GM23338 (cell line): Measurements from ENCODE around the gene RNASE11. TPM values are rescaled to one million over a fixed set of nuclear protein-coding genes. Genes with fewer than 3 reads are reported as not detected.

Experiments used
- ATAC-seq: fragments of 200-7000 bp; cut with Tn5 transposase; 3 replicates; pipeline ENCODE4 v1.9.1; 2020
- DNase-seq: peaks from one replicate; pipeline ENCODE4 v3.0.0-alpha.2; 2015; ENCODE audit warnings: low spot score
- H2AFZ ChIP-seq: fragments of 200-600 bp; sonication (generic); 2 replicates; pipeline ENCODE4 v1.8.0; 2016; ENCODE audit warnings: antibody characterized with exemption, mild to moderate bottlenecking, moderate library complexity
- H3F3A ChIP-seq: fragments of 200-600 bp; sonication (generic); replicated peaks from 2 replicates; pipeline ENCODE4 v1.8.0; 2017; ENCODE audit warnings: antibody characterized with exemption, mixed run types, low read depth
- H3K27ac ChIP-seq: fragments of 200-600 bp; sonication (generic); 2 replicates; pipeline ENCODE4 v1.6.1; 2016; ENCODE audit warnings: low read depth
- H3K27me3 ChIP-seq: fragments of 200-600 bp; sonication (generic); 2 replicates; pipeline ENCODE4 v1.8.0; 2016; ENCODE audit warnings: mild to moderate bottlenecking, mixed run types, moderate library complexity; ENCODE audit not compliant: insufficient read depth
- H3K36me3 ChIP-seq: fragments of 200-600 bp; sonication (generic); 2 replicates; pipeline ENCODE4 v1.8.0; 2016; ENCODE audit warnings: mild to moderate bottlenecking; ENCODE audit not compliant: insufficient read depth
- H3K4me1 ChIP-seq: fragments of 200-600 bp; sonication (generic); 2 replicates; pipeline ENCODE4 v1.8.0; 2016; ENCODE audit warnings: mild to moderate bottlenecking, moderate library complexity; ENCODE audit not compliant: insufficient read depth
- H3K4me2 ChIP-seq: fragments of 200-600 bp; sonication (generic); 2 replicates; pipeline ENCODE4 v1.7.1; 2017; ENCODE audit warnings: mixed run types
- H3K4me3 ChIP-seq: fragments of 200-600 bp; sonication (generic); 2 replicates; pipeline ENCODE4 v1.6.1; 2016; ENCODE audit warnings: mixed run types
- H3K79me2 ChIP-seq: fragments of 200-600 bp; sonication (generic); replicated peaks from 2 replicates; pipeline ENCODE4 v1.8.0; 2017; ENCODE audit warnings: mild to moderate bottlenecking; ENCODE audit not compliant: insufficient read depth
- H3K9me2 ChIP-seq: fragments of 200-600 bp; sonication (generic); 2 replicates; pipeline ENCODE4 v1.8.0; 2017; ENCODE audit not compliant: insufficient read depth
- H4K20me1 ChIP-seq: fragments of 200-600 bp; sonication (generic); replicated peaks from 2 replicates; pipeline ENCODE4 v1.8.0; 2017; ENCODE audit warnings: mild to moderate bottlenecking; ENCODE audit not compliant: insufficient read depth
- H3K27ac Mint-ChIP-seq: 2 replicates; pipeline ENCODE4 v1.8.0; 2020; ENCODE audit warnings: inconsistent platforms, mild to moderate bottlenecking, moderate library complexity, mixed read lengths
- H3K27me3 Mint-ChIP-seq: 3 replicates; pipeline ENCODE4 v1.8.0; 2022; ENCODE audit warnings: low read depth, mild to moderate bottlenecking, moderate library complexity, mixed read lengths, inconsistent platforms; ENCODE audit not compliant: insufficient read depth, poor library complexity
- H3K36me3 Mint-ChIP-seq: 3 replicates; pipeline ENCODE4 v1.8.0; 2021; ENCODE audit warnings: low read depth, mild to moderate bottlenecking, inconsistent platforms, moderate library complexity, mixed read lengths
- H3K4me1 Mint-ChIP-seq: 3 replicates; pipeline ENCODE4 v1.8.0; 2020; ENCODE audit warnings: mild to moderate bottlenecking, inconsistent platforms, mixed read lengths
- H3K4me3 Mint-ChIP-seq: 3 replicates; pipeline ENCODE4 v1.8.0; 2021; ENCODE audit warnings: moderate library complexity, mild to moderate bottlenecking, inconsistent platforms, mixed read lengths
- H3K9me3 Mint-ChIP-seq: 3 replicates; pipeline ENCODE4 v1.8.0; 2020; ENCODE audit warnings: moderate library complexity, mild to moderate bottlenecking, inconsistent platforms, mixed read lengths
- CREB1 ChIP-seq: fragments of 250-450 bp; sonication (Bioruptor Pico); IDR thresholded peaks from 2 replicates; pipeline ENCODE4 v1.5.0; 2020; ENCODE audit warnings: low read depth, mild to moderate bottlenecking, moderate library complexity
- CTCF ChIP-seq, 2 experiments: fragments of 200-600 bp in 1 of 2; sonication (generic) in 1 of 2; conservative IDR thresholded peaks; 2 replicates each; pipeline versions ENCODE4 v1.5.1 to v1.6.1; 2016 to 2017; ENCODE audit warnings: antibody characterized with exemption in 2 of 2, low read depth in 2 of 2, mild to moderate bottlenecking in 2 of 2, moderate library complexity in 1 of 2
- ETS1 ChIP-seq: IDR thresholded peaks from 2 replicates; pipeline ENCODE4 v1.6.1; 2016; ENCODE audit warnings: antibody characterized with exemption
- JUNB ChIP-seq: IDR thresholded peaks from one replicate; pipeline ENCODE4 v1.6.1; 2016; ENCODE audit warnings: antibody characterized with exemption; ENCODE audit not compliant: unreplicated experiment
- POLR2AphosphoS5 ChIP-seq: IDR thresholded peaks from 2 replicates; pipeline ENCODE4 v1.6.1; 2016; ENCODE audit warnings: antibody characterized with exemption, low read depth
- REST ChIP-seq: IDR thresholded peaks from one replicate; pipeline ENCODE4 v1.6.1; 2018; ENCODE audit warnings: antibody characterized with exemption; ENCODE audit not compliant: unreplicated experiment
- STAT1 ChIP-seq: IDR thresholded peaks from one replicate; pipeline ENCODE4 v1.6.1; 2016; ENCODE audit warnings: antibody characterized with exemption; ENCODE audit not compliant: unreplicated experiment
- ZNF114 ChIP-seq: fragments of 250-450 bp; sonication (Bioruptor Pico); IDR thresholded peaks from 2 replicates; pipeline ENCODE4 v1.5.0; 2020; ENCODE audit warnings: mild to moderate bottlenecking, moderate library complexity
- ZNF331 ChIP-seq: fragments of 250-450 bp; sonication (Bioruptor Pico); IDR thresholded peaks from 2 replicates; pipeline ENCODE4 v1.5.0; 2020; ENCODE audit warnings: low read depth, mild to moderate bottlenecking, moderate library complexity
- ZNF462 ChIP-seq: fragments of 250-450 bp; sonication (Bioruptor Pico); IDR thresholded peaks from 2 replicates; pipeline ENCODE4 v1.5.0; 2020; ENCODE audit warnings: mild to moderate bottlenecking, moderate library complexity
- polyA plus RNA-seq: library from polyadenylated mRNA; unstranded; fragments of >200 nt; fragmentation: Nextera tagmentation; extraction: Ambion mirVana; gene quantifications from 2 replicates; pipeline ENCODE4 v1.2.1, GENCODE V29; 2016
- total RNA-seq: library from RNA; depleted of rRNA; stranded (reverse); fragments of >200 nt; shearing (Covaris generic); gene quantifications from 2 replicates; pipeline ENCODE4 v1.2.3, GENCODE V29; 2014

The RNASE11 gene
- total and polyA plus RNA-seq, 2 experiments from 2014 or later = not detected

GRCh38 chr14:20548414-20549158, 39.2 kb downstream of the RNASE11 start (continued):
- no peak for TF ChIP-seq ETS1

- Histone ChIP-seq H3F3A (no peaks in the 10 kb centered on the region), H3K79me2 (no peaks in the 10 kb centered on the region), H4K20me1 (no peaks in the 10 kb centered on the region), H3K27me3 (no peaks in the 10 kb centered on the region), H3K36me3 (no peaks in the 10 kb centered on the region), H3K4me3 (no peak overlapping the region), H3K27ac (no peak overlapping the region), H3K9me2 (peaks cover 16% of the 10 kb centered on the region), H3K4me1 (0 out of 2 replicates have a peak, but pooled peaks cover 1% of the 10 kb centered on the region), H3K4me2 (no peak overlapping the region), H2AFZ (peak overlapping the region; percentile 92)
- Mint-ChIP-seq H3K27ac (no peak overlapping the region), H3K36me3 (no peaks in the 10 kb centered on the region), H3K4me1 (peaks cover 2% of the 10 kb centered on the region; the same call in 1 of the 3 replicates), H3K9me3 (no peaks in the 10 kb centered on the region), H3K27me3 (peaks cover 2% of the 10 kb centered on the region), H3K4me3 (no peak overlapping the region)
- no peak for DNase-seq
- ATAC-seq = no peak
- TF ChIP-seq ZNF462 (no peak), STAT1 (no peak), REST (no peak), POLR2AphosphoS5 (no peak), ZNF331 (no peak), JUNB (no peak), ZNF114 (CRISPR knock-in tag) (no peak), CREB1 (CRISPR knock-in tag) (no peak), CTCF (conservative IDR thresholded peaks at IDR 0.05; ENCODE audit: low read depth in 2 of 2) (no peak), ETS1 (no peak)
Observed at GRCh38 chr14:20546877-20547276, 40.9 kb downstream of the RNASE11 start.
